Loucy (cell line): ENCODE measurements around the gene DNAJC17.

Source experiments
- H2AFZ ChIP-seq: fragments of 200-600 bp; sonication (generic); 2 replicates; pipeline ENCODE4 v1.6.0; 2016; ENCODE audit warnings: antibody characterized with exemption, mild to moderate bottlenecking, low read length, moderate library complexity
- H3F3A ChIP-seq: fragments of 200-600 bp; 2 replicates; pipeline ENCODE4 v1.6.0; 2016; ENCODE audit warnings: antibody characterized with exemption, low read depth, mild to moderate bottlenecking
- H3K27me3 ChIP-seq: fragments of 200-600 bp; sonication (generic); 2 replicates; pipeline ENCODE4 v1.6.1; 2014; ENCODE audit warnings: low read length, mild to moderate bottlenecking; ENCODE audit not compliant: insufficient read depth, poor library complexity, severe bottlenecking
- H3K36me3 ChIP-seq: fragments of 200-600 bp; sonication (generic); 2 replicates; pipeline ENCODE4 v1.6.1; 2016; ENCODE audit warnings: low read length; ENCODE audit not compliant: insufficient read depth
- H3K4me1 ChIP-seq: fragments of 200-600 bp; sonication (generic); 2 replicates; pipeline ENCODE4 v1.5.1; 2014; ENCODE audit warnings: low read length, mild to moderate bottlenecking; ENCODE audit not compliant: insufficient read depth, poor library complexity, severe bottlenecking
- H3K4me2 ChIP-seq: fragments of 200-600 bp; sonication (generic); 2 replicates; pipeline ENCODE4 v1.6.0; 2014; ENCODE audit warnings: antibody characterized with exemption, low read length, low read depth, mild to moderate bottlenecking; ENCODE audit not compliant: poor library complexity, severe bottlenecking
- H3K4me3 ChIP-seq: fragments of 200-600 bp; sonication (generic); 2 replicates; pipeline ENCODE4 v1.5.1; 2014; ENCODE audit warnings: low read length, mild to moderate bottlenecking, mixed read lengths; ENCODE audit not compliant: poor library complexity, severe bottlenecking
- H3K79me2 ChIP-seq: fragments of 200-600 bp; sonication (generic); 2 replicates; pipeline ENCODE4 v1.6.1; 2014; ENCODE audit warnings: low read length; ENCODE audit not compliant: insufficient read depth
- H3K9ac ChIP-seq: fragments of 200-600 bp; sonication (generic); 2 replicates; pipeline ENCODE4 v1.6.0; 2014; ENCODE audit warnings: mild to moderate bottlenecking, low read depth, low read length, moderate library complexity; ENCODE audit not compliant: poor library complexity, severe bottlenecking
- H3K9me2 ChIP-seq: fragments of 200-600 bp; sonication (generic); replicated peaks from 2 replicates; pipeline ENCODE4 v1.6.1; 2016; ENCODE audit warnings: low read depth, low read length, mixed read lengths
- H3K9me3 ChIP-seq: fragments of 200-600 bp; sonication (generic); 2 replicates; pipeline ENCODE4 v1.6.1; 2014; ENCODE audit warnings: mild to moderate bottlenecking, antibody characterized with exemption, low read length, low read depth; ENCODE audit not compliant: insufficient read depth
- H4K20me1 ChIP-seq: fragments of 200-600 bp; sonication (generic); 2 replicates; pipeline ENCODE4 v1.6.0; 2014; ENCODE audit warnings: antibody characterized with exemption, low read length, mild to moderate bottlenecking; ENCODE audit not compliant: insufficient read depth, poor library complexity, severe bottlenecking
- EZH2phosphoT487 ChIP-seq: fragments of 200-600 bp; IDR thresholded peaks from 2 replicates; pipeline ENCODE4 v1.6.1; 2018; ENCODE audit warnings: antibody characterized with exemption, mild to moderate bottlenecking, moderate library complexity, borderline replicate concordance
- TF ChIP-seq, protein P1 (sequence below): fragments of 200-600 bp; sonication (generic); conservative IDR thresholded peaks from 2 replicates; pipeline ENCODE4 v1.5.1; 2014; ENCODE audit warnings: mild to moderate bottlenecking, antibody characterized with exemption, low read length

DNAJC17 gene

DNA sequence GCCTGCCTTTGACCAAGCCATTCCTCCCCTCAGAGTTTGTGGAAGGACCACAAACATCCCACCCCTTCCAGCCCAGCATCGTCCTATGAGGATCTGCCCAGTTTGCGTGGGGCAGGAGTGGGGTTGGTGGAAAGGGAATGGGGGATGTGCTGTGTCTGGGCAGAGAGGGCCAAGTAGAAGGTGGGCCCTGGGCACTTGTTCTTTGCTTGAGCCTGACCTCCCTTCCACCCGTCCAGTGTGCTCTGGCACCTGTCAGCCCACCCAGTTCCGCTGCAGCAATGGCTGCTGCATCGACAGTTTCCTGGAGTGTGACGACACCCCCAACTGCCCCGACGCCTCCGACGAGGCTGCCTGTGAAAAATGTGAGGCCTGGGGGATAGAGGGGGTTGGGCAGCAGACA lies 46.9 kb upstream of the DNAJC17 start:
- no peak overlapping the region for H3K9ac ChIP-seq
- H2AFZ ChIP-seq: no peak overlapping the region
- H4K20me1 ChIP-seq: no peaks in the 10 kb centered on the region
- no peaks in the 10 kb centered on the region for H3K79me2 ChIP-seq
- H3K4me1 ChIP-seq: no peaks in the 10 kb centered on the region
- no peaks in the 10 kb centered on the region for H3K27me3 ChIP-seq
- no peak for TF ChIP-seq EZH2phosphoT487
- H3K36me3 ChIP-seq: no peaks in the 10 kb centered on the region
- H3F3A ChIP-seq: no peaks in the 10 kb centered on the region
- no peaks in the 10 kb centered on the region for H3K9me3 ChIP-seq
- no peak overlapping the region for H3K4me3 ChIP-seq
- no peaks in the 10 kb centered on the region for H3K9me2 ChIP-seq
- no peak overlapping the region for H3K4me2 ChIP-seq

DNA sequence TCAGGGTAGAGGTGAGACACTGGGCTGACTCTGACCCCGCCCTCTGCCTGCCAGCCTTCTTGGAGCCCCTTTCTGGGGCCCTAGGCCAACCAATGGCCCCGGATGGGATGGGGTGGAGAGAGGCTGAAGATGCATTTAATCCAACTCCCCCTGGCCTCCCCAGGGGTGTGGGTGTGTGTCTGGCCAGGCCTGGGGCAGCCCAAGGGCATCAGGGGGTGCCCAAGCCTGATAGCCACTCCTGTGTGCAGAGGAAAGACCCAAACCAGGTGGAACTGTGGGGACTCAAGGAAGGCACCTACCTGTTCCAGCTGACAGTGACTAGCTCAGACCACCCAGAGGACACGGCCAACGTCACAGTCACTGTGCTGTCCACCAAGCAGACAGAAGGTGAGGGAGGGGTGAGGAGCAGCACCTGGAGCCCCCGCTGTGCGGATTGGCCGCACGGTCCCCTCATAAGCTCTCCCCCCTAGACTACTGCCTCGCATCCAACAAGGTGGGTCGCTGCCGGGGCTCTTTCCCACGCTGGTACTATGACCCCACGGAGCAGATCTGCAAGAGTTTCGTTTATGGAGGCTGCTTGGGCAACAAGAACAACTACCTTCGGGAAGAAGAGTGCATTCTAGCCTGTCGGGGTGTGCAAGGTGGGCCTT lies 46.1 kb upstream of the DNAJC17 start:
- Histone ChIP-seq H3K27me3 (no peaks in the 10 kb centered on the region), H3F3A (no peaks in the 10 kb centered on the region), H3K36me3 (no peaks in the 10 kb centered on the region), H3K4me2 (no peak overlapping the region), H3K9ac (no peak overlapping the region), H3K4me3 (no peak overlapping the region), H2AFZ (no peak overlapping the region), H3K4me1 (no peaks in the 10 kb centered on the region), H4K20me1 (no peaks in the 10 kb centered on the region), H3K9me2 (no peaks in the 10 kb centered on the region), H3K9me3 (no peaks in the 10 kb centered on the region), H3K79me2 (no peaks in the 10 kb centered on the region)
- TF ChIP-seq, protein P1, sequence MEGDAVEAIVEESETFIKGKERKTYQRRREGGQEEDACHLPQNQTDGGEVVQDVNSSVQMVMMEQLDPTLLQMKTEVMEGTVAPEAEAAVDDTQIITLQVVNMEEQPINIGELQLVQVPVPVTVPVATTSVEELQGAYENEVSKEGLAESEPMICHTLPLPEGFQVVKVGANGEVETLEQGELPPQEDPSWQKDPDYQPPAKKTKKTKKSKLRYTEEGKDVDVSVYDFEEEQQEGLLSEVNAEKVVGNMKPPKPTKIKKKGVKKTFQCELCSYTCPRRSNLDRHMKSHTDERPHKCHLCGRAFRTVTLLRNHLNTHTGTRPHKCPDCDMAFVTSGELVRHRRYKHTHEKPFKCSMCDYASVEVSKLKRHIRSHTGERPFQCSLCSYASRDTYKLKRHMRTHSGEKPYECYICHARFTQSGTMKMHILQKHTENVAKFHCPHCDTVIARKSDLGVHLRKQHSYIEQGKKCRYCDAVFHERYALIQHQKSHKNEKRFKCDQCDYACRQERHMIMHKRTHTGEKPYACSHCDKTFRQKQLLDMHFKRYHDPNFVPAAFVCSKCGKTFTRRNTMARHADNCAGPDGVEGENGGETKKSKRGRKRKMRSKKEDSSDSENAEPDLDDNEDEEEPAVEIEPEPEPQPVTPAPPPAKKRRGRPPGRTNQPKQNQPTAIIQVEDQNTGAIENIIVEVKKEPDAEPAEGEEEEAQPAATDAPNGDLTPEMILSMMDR: no peak
- TF ChIP-seq EZH2phosphoT487: no peak

DNA sequence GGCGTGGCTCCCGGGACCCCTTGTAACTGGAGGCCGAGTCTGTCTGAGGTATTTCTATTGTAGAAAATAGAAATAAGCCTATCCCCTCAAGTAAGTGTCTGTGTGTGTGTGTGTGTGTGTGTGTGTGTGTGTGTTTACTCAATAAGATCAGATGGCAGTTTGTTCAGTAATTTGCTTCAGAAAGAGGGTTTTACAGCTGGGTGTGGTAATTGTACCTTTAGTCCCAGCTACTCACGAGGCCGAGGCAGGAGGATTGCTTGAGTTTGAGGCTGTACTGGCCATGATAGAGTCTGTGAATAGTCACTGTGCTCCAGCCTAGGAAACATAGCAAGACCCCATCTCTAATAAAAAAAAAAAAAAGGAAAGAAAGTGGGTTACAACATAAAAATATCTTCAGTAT lies 45.3 kb upstream of the DNAJC17 start:
- H3K36me3 ChIP-seq: no peaks in the 10 kb centered on the region

More for the DNA sequence above, 45.3 kb upstream of the DNAJC17 start:
- Histone ChIP-seq H3K4me3 (no peak overlapping the region), H2AFZ (no peak overlapping the region), H3K27me3 (no peaks in the 10 kb centered on the region), H3K9me3 (no peaks in the 10 kb centered on the region), H3F3A (no peaks in the 10 kb centered on the region), H3K79me2 (no peaks in the 10 kb centered on the region), H3K4me2 (no peak overlapping the region), H3K9ac (no peak overlapping the region), H3K9me2 (no peaks in the 10 kb centered on the region), H4K20me1 (no peaks in the 10 kb centered on the region), H3K4me1 (peaks cover 6% of the 10 kb centered on the region)
- TF ChIP-seq, protein P1: no peak
- TF ChIP-seq EZH2phosphoT487: no peak
